ENCODE measurements around the gene CUL3. TPM values are rescaled to one million over a fixed set of nuclear protein-coding genes. Genes with fewer than 3 reads are reported as not detected.

CUL3 gene
- total RNA-seq, 1 experiment from 2014 or later, result 95.7 TPM

DNA sequence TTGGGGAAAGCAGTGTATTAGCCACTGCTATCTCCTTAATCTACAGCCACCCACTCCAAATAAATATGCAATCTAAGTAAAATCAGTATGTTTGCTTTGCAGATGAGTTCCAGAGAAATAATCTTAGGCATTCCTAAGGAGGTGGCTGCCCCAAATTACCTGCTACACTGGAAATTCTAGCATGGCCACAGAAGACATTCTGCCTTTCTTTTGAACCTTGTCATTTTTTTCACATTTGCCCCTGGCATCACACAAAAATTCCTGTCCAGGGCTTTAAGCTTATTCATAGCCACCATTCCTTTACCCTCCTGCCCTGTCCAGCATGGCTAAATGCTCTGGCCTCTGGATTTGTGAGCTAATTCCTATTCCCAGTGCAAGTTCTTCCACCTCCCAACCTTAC is 146.4 kb downstream of the CUL3 start:
- Histone ChIP-seq H3K36me3 (ENCODE audit: control insufficient read depth in 1 of 2, insufficient read depth in 2 of 2, low read length in 2 of 2) (no peaks in the 10 kb centered on the region), H3K27ac (ENCODE audit: low read depth, low read length) (no peak overlapping the region), H3K9me2 (ENCODE audit: insufficient read depth) (no peaks in the 10 kb centered on the region), H3K4me3 (replicated peaks in 1 of 2; ENCODE audit: low read depth in 1 of 2, low read length in 2 of 2) (no peak overlapping the region), H3K27me3 (ENCODE audit: insufficient read depth, low read length) (no peaks in the 10 kb centered on the region), H4K20me1 (ENCODE audit: insufficient read depth) (no peaks in the 10 kb centered on the region), H3K4me1 (ENCODE audit: control insufficient read depth in 1 of 2, insufficient read depth in 2 of 2, low read length in 2 of 2) (no peaks in the 10 kb centered on the region), H3K9me3 (ENCODE audit: control insufficient read depth in 1 of 2, insufficient read depth in 1 of 2, low read depth in 1 of 2, low read length in 2 of 2) (no peaks in the 10 kb centered on the region), H3K4me2 (ENCODE audit: low read length) (no peak overlapping the region), H3K79me2 (ENCODE audit: insufficient read depth, low read length) (no peaks in the 10 kb centered on the region), H3K9ac (ENCODE audit: low read length) (no peak overlapping the region), H2AFZ (ENCODE audit: low read depth, low read length, poor library complexity, severe bottlenecking) (no peak overlapping the region)
- BruUV-seq (replicated peaks), result no TSS peak
- ATAC-seq (no peak), DNase-seq (ENCODE audit: low read depth, low spot score) (no peak)
- TF ChIP-seq ELF1 (IDR thresholded peaks at IDR 0.05; ENCODE audit: borderline replicate concordance, low read depth) (no peak), CBX3 (IDR thresholded peaks at IDR 0.05; ENCODE audit: low read depth) (no peak), ZFX (IDR thresholded peaks at IDR 0.05) (no peak), SIN3A (IDR thresholded peaks at IDR 0.05; ENCODE audit: low read depth) (no peak), EZH2 (IDR thresholded peaks at IDR 0.05) (no peak), CEBPB (IDR thresholded peaks at IDR 0.05; ENCODE audit: low read depth) (no peak), POLR2AphosphoS5 (IDR thresholded peaks at IDR 0.05; ENCODE audit: low read depth, low read length) (no peak), SP1 (IDR thresholded peaks at IDR 0.05; ENCODE audit: low read depth) (no peak)
- TF ChIP-seq, protein P1, sequence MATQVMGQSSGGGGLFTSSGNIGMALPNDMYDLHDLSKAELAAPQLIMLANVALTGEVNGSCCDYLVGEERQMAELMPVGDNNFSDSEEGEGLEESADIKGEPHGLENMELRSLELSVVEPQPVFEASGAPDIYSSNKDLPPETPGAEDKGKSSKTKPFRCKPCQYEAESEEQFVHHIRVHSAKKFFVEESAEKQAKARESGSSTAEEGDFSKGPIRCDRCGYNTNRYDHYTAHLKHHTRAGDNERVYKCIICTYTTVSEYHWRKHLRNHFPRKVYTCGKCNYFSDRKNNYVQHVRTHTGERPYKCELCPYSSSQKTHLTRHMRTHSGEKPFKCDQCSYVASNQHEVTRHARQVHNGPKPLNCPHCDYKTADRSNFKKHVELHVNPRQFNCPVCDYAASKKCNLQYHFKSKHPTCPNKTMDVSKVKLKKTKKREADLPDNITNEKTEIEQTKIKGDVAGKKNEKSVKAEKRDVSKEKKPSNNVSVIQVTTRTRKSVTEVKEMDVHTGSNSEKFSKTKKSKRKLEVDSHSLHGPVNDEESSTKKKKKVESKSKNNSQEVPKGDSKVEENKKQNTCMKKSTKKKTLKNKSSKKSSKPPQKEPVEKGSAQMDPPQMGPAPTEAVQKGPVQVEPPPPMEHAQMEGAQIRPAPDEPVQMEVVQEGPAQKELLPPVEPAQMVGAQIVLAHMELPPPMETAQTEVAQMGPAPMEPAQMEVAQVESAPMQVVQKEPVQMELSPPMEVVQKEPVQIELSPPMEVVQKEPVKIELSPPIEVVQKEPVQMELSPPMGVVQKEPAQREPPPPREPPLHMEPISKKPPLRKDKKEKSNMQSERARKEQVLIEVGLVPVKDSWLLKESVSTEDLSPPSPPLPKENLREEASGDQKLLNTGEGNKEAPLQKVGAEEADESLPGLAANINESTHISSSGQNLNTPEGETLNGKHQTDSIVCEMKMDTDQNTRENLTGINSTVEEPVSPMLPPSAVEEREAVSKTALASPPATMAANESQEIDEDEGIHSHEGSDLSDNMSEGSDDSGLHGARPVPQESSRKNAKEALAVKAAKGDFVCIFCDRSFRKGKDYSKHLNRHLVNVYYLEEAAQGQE (IDR thresholded peaks at IDR 0.05; ENCODE audit: low read depth), result no peak
- TF ChIP-seq, protein P2, sequence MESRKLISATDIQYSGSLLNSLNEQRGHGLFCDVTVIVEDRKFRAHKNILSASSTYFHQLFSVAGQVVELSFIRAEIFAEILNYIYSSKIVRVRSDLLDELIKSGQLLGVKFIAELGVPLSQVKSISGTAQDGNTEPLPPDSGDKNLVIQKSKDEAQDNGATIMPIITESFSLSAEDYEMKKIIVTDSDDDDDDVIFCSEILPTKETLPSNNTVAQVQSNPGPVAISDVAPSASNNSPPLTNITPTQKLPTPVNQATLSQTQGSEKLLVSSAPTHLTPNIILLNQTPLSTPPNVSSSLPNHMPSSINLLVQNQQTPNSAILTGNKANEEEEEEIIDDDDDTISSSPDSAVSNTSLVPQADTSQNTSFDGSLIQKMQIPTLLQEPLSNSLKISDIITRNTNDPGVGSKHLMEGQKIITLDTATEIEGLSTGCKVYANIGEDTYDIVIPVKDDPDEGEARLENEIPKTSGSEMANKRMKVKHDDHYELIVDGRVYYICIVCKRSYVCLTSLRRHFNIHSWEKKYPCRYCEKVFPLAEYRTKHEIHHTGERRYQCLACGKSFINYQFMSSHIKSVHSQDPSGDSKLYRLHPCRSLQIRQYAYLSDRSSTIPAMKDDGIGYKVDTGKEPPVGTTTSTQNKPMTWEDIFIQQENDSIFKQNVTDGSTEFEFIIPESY (IDR thresholded peaks at IDR 0.05; ENCODE audit: extremely low read depth, insufficient replicate concordance, low read length), result no peak
- TF ChIP-seq, protein P3, sequence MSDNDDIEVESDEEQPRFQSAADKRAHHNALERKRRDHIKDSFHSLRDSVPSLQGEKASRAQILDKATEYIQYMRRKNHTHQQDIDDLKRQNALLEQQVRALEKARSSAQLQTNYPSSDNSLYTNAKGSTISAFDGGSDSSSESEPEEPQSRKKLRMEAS (IDR thresholded peaks at IDR 0.05), result no peak
- ChIA-PET RAD21 (ENCODE audit: low non-redundant PET in 1 of 2, low total read pairs in 2 of 2, uncharacterized antibody in 2 of 2, unreplicated experiment in 2 of 2) (no interaction called here), CTCF (no interaction called here), POLR2A (no interaction called here)
- intact Hi-C loops (cut with micrococcal nuclease), result no loop called here
